HG02938 (cell line): ENCODE measurements around the gene SMIM3.
A peak's percentile ranks its signal among the peaks of the same experiment; 100 is the strongest.
"Not testable (repeated sequence)": the region's sequence is repeated elsewhere in the genome, so short reads cannot be mapped to it uniquely, and the experiment has no call there.

ENCODE experiments used
- ATAC-seq: cut with Tn5 transposase; IDR thresholded peaks from one replicate; pipeline ENCODE4 v1.9.1; 2021; ENCODE audit warnings: mild to moderate bottlenecking, moderate library complexity; ENCODE audit not compliant: unreplicated experiment

Gene SMIM3

DNA sequence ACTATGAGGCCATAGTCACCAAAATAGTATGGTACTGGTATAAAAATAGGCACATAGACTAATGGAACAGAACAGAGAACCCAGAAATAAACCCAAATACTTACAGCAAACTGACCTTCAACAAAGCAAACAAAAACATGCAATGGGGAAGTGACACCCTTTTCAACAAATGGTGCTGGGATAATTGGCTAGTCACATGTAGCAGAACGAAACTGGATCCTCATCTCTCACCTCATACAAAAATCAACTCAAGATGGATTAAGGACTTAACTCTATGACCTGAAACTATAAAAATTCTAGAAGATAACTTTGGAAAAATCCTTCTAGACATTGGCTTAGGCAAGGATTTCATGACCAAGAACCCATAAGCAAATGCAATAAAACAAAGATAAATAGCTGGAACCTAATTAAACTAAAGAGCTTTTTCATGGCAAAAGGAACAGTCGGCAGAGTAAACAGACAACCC, 14.9 kb downstream of the SMIM3 start:
- not testable (repeated sequence) for ATAC-seq

DNA sequence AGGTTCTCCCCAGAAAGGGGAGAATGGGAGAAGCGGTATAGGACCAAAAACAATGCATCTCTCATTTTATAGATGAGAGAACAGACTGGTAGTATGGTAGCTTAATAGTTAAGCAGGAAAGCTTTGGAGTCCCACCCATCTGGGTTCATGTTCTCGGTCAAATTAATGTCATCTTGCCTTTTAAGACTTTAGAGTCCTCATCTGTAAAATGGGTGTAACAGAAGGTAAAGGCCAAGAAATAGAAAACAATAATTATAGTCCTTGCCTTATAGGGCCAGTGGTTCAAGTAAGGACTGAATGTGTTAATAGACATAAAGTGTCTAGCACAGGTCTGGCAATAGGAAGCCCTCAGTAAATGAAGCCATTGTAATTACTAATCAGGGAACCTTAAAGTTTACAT, 16.4 kb downstream of the SMIM3 start:
- no peak for ATAC-seq

GRCh38 chr5:150797384-150797783, 18.8 kb downstream of the SMIM3 start:
- no peak for ATAC-seq

- ATAC-seq: no peak
Measured at GRCh38 chr5:150801117-150801927, 22.8 kb downstream of the SMIM3 start.

GRCh38 chr5:150804388-150804787, 25.8 kb downstream of the SMIM3 start:
- no peak for ATAC-seq

DNA sequence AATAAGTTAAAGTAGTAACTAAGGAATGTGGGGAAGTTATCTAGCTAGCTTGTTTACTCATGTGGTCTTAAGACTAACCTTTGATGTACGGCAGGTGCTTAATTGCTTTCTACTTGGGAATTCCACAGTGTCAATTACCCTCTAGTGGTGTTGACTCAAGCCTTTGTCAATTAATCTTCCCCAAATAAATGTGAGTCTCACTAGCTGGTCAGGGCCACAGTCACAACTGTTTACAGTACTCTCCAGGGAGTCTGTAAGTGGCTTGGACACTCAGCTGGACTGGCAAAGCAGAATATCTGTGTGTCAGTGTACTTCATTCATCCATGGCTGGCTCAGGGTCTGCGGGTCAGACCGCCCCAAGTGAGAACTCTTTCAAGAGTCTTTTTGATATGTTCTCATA, 30.8 kb downstream of the SMIM3 start:
- ATAC-seq: no peak

- ATAC-seq: no peak
Measured at GRCh38 chr5:150815010-150815409, 36.5 kb downstream of the SMIM3 start.

DNA sequence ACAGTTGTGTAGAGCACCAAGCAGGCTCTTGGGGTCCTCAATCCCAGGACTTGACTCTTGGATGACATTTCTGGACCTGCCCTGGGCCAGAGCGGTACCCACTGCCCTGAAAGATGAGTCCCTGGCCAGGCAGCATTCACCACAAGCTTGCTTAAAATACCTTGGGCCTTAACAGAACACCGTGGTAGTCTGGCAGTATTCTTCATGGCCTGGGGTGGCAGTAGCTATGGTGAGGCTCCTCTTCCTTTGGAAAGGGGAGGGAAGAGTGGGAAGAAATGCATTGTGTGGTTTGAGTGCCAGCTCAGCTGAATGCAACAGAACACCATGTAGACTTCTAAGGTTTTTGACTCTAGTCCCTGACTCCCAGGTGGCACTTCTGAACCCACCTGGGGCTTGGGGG, 38.4 kb downstream of the SMIM3 start:
- ATAC-seq: no peak

DNA sequence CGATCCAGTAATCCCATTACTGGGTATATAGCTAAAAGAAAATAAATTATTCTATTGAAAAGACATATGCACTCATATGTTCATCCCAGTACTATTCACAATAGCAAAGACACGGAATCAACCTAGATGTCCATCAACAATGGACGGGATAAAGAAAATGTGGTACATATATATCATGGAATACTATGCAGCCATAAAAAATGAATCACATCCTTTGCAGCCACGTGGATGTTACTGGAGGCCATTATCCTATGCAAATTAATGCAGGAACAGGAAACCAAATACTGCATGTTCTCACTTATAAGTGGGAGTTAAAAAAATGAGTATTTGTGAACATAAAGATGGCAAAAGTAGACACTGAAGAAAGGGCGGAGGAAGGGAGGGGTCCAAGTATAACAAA, 51.2 kb downstream of the SMIM3 start:
- ATAC-seq: no peak

DNA sequence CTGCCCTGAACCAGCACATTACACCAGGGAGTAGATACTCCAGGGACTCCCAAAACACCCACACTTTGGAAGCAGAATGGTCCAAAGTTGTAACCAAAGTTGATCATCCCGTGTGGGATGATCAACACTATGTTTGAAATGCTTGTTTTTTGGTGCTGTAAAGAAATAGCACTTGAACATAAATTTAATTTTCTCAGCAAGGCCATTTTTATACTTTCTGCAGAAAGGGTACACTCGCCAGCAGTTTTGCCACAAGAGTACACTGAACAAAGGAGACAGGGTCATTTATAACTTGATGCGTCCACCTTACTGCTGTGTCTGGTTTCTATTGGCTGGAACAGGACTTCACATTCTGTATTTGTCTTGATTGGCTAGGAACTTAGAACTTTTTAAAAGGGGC, 53.3 kb downstream of the SMIM3 start:
- not testable (repeated sequence) for ATAC-seq

DNA sequence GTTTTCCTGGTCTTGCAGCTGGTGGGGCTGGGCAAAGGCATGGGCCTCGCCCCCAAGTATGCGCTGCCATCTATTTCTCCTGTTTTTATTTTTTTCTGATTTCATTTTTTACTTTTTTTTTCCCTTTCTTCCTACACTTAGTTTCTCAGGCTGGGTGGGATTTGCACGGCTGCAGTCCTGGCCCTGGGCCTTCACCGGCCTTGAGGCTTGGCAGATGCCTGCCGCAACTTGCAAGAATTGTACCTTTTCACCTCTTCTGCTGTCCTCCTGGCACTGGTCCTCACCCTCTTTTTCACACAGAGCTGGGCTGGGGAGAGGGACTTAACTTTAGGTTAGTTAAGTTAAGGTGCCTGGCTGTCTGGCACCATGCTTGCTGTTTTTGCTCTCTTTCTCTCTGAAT, 57.5 kb downstream of the SMIM3 start:
- no peak for ATAC-seq

- ATAC-seq: no peak
Measured at GRCh38 chr5:150836703-150837102, 58.1 kb downstream of the SMIM3 start.

DNA sequence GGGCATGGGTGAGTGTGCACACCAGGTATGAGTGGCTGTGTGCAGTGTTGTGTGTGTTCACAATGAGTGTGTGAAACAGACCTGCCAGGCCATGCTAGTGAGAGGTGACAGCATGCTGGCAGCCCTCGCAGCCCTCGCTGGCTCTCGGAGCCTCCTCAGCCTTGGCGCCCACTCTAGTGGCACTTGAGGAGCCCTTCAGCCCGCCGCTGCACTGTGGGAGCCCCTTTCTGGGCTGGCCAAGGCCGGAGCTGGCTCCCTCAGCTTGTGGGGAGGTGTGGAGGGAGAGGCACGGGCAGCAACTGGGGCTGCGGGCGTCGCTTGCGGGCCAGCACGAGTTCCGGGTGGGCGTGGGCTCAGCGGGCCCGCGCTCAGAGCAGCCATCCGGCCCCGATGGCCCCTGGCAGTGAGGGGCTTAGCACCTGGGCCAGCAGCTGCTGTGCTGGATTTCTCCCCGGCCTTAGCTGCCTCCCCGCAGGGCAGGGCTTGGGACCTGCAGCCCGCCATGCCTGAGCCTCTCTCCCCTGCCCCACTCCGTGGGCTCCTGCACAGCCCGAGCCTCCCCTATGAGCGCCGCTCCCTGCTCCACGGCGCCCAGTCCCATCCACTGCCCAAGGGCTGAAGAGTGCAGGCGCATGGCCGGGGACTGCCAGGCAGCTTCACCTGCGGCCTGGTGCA, 66.8 kb downstream of the SMIM3 start:
- ATAC-seq: not testable (repeated sequence)

- ATAC-seq: peak; percentile 10
Measured at GRCh38 chr5:150846308-150846653, 67.7 kb downstream of the SMIM3 start, which contains the start of gene IRGM. Gene IRGM (plus strand): TSS chr5:150846521. CDS start chr5:150848124, 1,603 bp downstream.
